Neural progenitor cell (in vitro differentiated cells): ENCODE results near the gene RPS6KA2. TPM values are rescaled to one million over a fixed set of nuclear protein-coding genes. Genes with fewer than 3 reads are reported as not detected.

Source experiments
- DNase-seq: peaks from one replicate; pipeline ENCODE4 v3.0.0-alpha.2; 2016; ENCODE audit warnings: low spot score
- H2AFZ ChIP-seq: fragments of 200-600 bp; sonication (generic); replicated peaks from 2 replicates; pipeline ENCODE4 v1.6.1; 2016; ENCODE audit warnings: antibody characterized with exemption
- H3F3A ChIP-seq: fragments of 200-600 bp; sonication (generic); 2 replicates; pipeline ENCODE4 v1.6.1; 2016; ENCODE audit warnings: antibody characterized with exemption, low read depth
- H3K27ac ChIP-seq: fragments of 200-600 bp; sonication (generic); 2 replicates; pipeline ENCODE4 v1.5.1; 2016; ENCODE audit warnings: mild to moderate bottlenecking
- H3K27me3 ChIP-seq: fragments of 200-600 bp; sonication (generic); 2 replicates; pipeline ENCODE4 v1.6.1; 2016; ENCODE audit warnings: mild to moderate bottlenecking, moderate library complexity
- H3K36me3 ChIP-seq: fragments of 200-600 bp; sonication (generic); 2 replicates; pipeline ENCODE4 v1.5.1; 2016
- H3K4me1 ChIP-seq: fragments of 200-600 bp; sonication (generic); 2 replicates; pipeline ENCODE4 v1.6.1; 2016; ENCODE audit warnings: mixed run types
- H3K4me2 ChIP-seq: fragments of 200-600 bp; sonication (generic); 2 replicates; pipeline ENCODE4 v1.6.1; 2016
- H3K4me3 ChIP-seq: fragments of 200-600 bp; sonication (generic); 2 replicates; pipeline ENCODE4 v1.5.1; 2016
- H3K79me2 ChIP-seq: fragments of 200-600 bp; sonication (generic); 2 replicates; pipeline ENCODE4 v1.6.1; 2016; ENCODE audit warnings: low read depth
- H3K9ac ChIP-seq: fragments of 200-600 bp; sonication (generic); 2 replicates; pipeline ENCODE4 v1.6.1; 2016
- H3K9me3 ChIP-seq: fragments of 200-600 bp; sonication (generic); 2 replicates; pipeline ENCODE4 v1.5.1; 2016; ENCODE audit warnings: low read depth
- H4K20me1 ChIP-seq: fragments of 200-600 bp; sonication (generic); 2 replicates; pipeline ENCODE4 v1.6.1; 2016; ENCODE audit warnings: low read depth
- H3K27ac Mint-ChIP-seq: 3 replicates; pipeline ENCODE4 v1.8.0; 2021; ENCODE audit warnings: mixed read lengths
- H3K27me3 Mint-ChIP-seq: 2 replicates; pipeline ENCODE4 v1.8.0; 2022; ENCODE audit warnings: low read depth, mild to moderate bottlenecking, inconsistent platforms, moderate library complexity, mixed read lengths; ENCODE audit not compliant: insufficient read depth
- H3K36me3 Mint-ChIP-seq: 3 replicates; pipeline ENCODE4 v1.8.0; 2021; ENCODE audit warnings: mixed read lengths
- H3K4me1 Mint-ChIP-seq: 3 replicates; pipeline ENCODE4 v1.8.0; 2021; ENCODE audit warnings: mixed read lengths
- H3K4me3 Mint-ChIP-seq: 3 replicates; pipeline ENCODE4 v1.8.0; 2021; ENCODE audit warnings: mild to moderate bottlenecking, moderate library complexity, mixed read lengths
- H3K9me3 Mint-ChIP-seq: 3 replicates; pipeline ENCODE4 v1.8.0; 2020; ENCODE audit warnings: mixed read lengths
- EZH2 ChIP-seq: fragments of 200-600 bp; sonication (generic); IDR thresholded peaks from 2 replicates; pipeline ENCODE4 v1.6.1; 2017; ENCODE audit warnings: antibody characterized with exemption, mild to moderate bottlenecking, moderate library complexity
- EZH2phosphoT487 ChIP-seq: fragments of 200-600 bp; sonication (generic); IDR thresholded peaks from 2 replicates; pipeline ENCODE4 v1.6.1; 2017; ENCODE audit warnings: antibody characterized with exemption
- total RNA-seq: library from RNA; depleted of rRNA; stranded (reverse); fragments of >200 nt; gene quantifications from 2 replicates; pipeline ENCODE4 v1.2.3, GENCODE V29; 2015; ENCODE audit warnings: low replicate concordance
- TF ChIP-seq, protein P1 (sequence below): fragments of 200-600 bp; sonication (generic); IDR thresholded peaks from 2 replicates; pipeline ENCODE4 v1.5.1; 2017; ENCODE audit warnings: antibody characterized with exemption, mild to moderate bottlenecking

Gene RPS6KA2
- total RNA-seq, 1 donor from 2014 or later = 8.2 TPM

DNA sequence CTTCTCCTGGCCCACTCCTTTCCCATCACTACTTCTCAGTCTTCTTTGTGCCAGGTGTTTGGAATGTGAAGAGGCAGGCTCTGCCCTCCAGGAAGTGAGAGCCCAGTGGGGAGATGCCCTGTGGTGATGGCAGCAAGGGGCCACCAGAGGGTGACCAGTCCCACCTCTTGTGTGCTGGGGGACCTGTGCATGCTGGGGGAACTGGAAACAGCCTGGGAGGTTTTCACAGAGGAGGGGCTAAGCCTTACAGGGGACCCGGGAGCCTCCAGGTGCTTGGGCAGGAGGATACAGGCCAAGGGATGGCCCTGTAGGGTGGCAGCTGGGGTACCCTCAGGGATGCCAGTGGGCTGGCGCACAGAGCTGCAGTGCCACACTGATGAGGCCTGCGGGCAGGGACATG lies 112.9 kb downstream of the RPS6KA2 start:
- Mint-ChIP-seq H3K4me3 (no peak overlapping the region), H3K4me1 (peaks cover 26% of the 10 kb centered on the region), H3K27me3 (peaks cover 4% of the 10 kb centered on the region), H3K9me3 (peaks cover 9% of the 10 kb centered on the region), H3K36me3 (peaks cover 35% of the 10 kb centered on the region), H3K27ac (no peak overlapping the region)
- Histone ChIP-seq H3F3A (peaks cover 18% of the 10 kb centered on the region), H3K27ac (no peak overlapping the region), H3K36me3 (no peaks in the 10 kb centered on the region), H3K4me3 (no peak overlapping the region), H3K9ac (no peak overlapping the region), H3K4me2 (no peak overlapping the region), H3K4me1 (peaks cover 19% of the 10 kb centered on the region), H4K20me1 (no peaks in the 10 kb centered on the region), H3K79me2 (no peaks in the 10 kb centered on the region), H3K27me3 (no peaks in the 10 kb centered on the region), H2AFZ (no peak overlapping the region), H3K9me3 (no peaks in the 10 kb centered on the region)
- no peak for DNase-seq
- TF ChIP-seq, protein P1, sequence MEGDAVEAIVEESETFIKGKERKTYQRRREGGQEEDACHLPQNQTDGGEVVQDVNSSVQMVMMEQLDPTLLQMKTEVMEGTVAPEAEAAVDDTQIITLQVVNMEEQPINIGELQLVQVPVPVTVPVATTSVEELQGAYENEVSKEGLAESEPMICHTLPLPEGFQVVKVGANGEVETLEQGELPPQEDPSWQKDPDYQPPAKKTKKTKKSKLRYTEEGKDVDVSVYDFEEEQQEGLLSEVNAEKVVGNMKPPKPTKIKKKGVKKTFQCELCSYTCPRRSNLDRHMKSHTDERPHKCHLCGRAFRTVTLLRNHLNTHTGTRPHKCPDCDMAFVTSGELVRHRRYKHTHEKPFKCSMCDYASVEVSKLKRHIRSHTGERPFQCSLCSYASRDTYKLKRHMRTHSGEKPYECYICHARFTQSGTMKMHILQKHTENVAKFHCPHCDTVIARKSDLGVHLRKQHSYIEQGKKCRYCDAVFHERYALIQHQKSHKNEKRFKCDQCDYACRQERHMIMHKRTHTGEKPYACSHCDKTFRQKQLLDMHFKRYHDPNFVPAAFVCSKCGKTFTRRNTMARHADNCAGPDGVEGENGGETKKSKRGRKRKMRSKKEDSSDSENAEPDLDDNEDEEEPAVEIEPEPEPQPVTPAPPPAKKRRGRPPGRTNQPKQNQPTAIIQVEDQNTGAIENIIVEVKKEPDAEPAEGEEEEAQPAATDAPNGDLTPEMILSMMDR = no peak
- no peak for TF ChIP-seq EZH2
- TF ChIP-seq EZH2phosphoT487 = no peak

DNA sequence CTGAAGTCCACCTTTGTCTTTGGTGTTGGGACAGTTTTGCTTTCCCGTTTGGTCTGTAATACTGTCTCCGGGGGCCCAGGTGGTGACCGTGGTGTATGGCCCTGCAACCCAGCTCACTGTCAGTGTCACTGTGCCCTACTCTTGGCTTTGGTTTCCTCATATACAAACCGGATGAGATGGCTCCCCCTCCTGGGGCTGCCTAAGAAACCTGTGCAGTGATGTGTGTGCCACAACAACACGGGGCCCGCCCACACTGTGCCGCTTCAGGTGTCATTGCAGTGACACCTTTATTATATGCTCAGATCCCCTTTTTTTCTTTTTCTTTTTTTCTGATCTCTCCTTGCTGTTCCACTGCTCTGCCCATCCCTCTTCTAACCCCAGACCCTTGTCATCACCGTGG lies 114.5 kb downstream of the RPS6KA2 start:
- Histone ChIP-seq H3K9ac (no peak overlapping the region), H3K27me3 (no peaks in the 10 kb centered on the region), H3K4me3 (no peak overlapping the region), H3F3A (peaks cover 18% of the 10 kb centered on the region), H3K79me2 (no peaks in the 10 kb centered on the region), H3K4me1 (peaks cover 19% of the 10 kb centered on the region), H3K9me3 (no peaks in the 10 kb centered on the region), H2AFZ (no peak overlapping the region), H3K4me2 (no peak overlapping the region), H4K20me1 (no peaks in the 10 kb centered on the region), H3K27ac (no peak overlapping the region), H3K36me3 (no peaks in the 10 kb centered on the region)
- H3K27me3 Mint-ChIP-seq = peaks cover 4% of the 10 kb centered on the region
- H3K4me1 Mint-ChIP-seq = peaks cover 26% of the 10 kb centered on the region
- no peak overlapping the region for H3K4me3 Mint-ChIP-seq
- peaks cover under 1% of the 10 kb centered on the region for H3K9me3 Mint-ChIP-seq
- no peak overlapping the region for H3K27ac Mint-ChIP-seq
- no peak for DNase-seq
- peaks cover 31% of the 10 kb centered on the region for H3K36me3 Mint-ChIP-seq
- TF ChIP-seq, protein P1 = no peak
- TF ChIP-seq EZH2 (no peak), EZH2phosphoT487 (no peak)

DNA sequence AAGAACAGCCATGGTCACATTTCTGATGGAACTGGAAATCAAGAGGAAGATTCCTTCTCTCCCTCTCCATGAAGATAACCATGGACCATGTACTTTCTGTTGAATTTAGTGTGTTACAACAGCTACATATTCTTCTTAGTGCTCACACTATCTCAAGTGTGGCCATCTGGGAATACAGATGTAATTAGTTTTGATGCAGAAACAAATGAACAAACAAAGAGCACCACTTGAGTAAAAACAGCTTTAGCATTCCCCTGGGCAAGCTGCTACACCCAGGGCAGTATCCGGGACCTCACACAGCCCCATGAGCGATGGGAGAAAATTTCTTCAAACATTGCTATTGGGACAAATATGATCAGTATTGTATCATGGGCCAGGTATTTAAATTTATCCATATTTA lies 115.7 kb downstream of the RPS6KA2 start:
- no peaks in the 10 kb centered on the region for H3K36me3 ChIP-seq
- H3K9ac ChIP-seq = no peak overlapping the region
- no peak overlapping the region for H3K4me3 ChIP-seq
- H3K4me2 ChIP-seq = no peak overlapping the region
- peaks cover 10% of the 10 kb centered on the region for H3F3A ChIP-seq
- peaks cover 14% of the 10 kb centered on the region for H3K4me1 ChIP-seq
- TF ChIP-seq, protein P1 = no peak
- no peak for TF ChIP-seq EZH2
- no peak for TF ChIP-seq EZH2phosphoT487
- no peak overlapping the region for H3K4me3 Mint-ChIP-seq
- peaks cover 4% of the 10 kb centered on the region for H3K27me3 Mint-ChIP-seq
- H3K36me3 Mint-ChIP-seq = peaks cover 31% of the 10 kb centered on the region
- H3K79me2 ChIP-seq = no peaks in the 10 kb centered on the region
- no peaks in the 10 kb centered on the region for H3K9me3 Mint-ChIP-seq
- H3K9me3 ChIP-seq = no peaks in the 10 kb centered on the region
- H3K27ac Mint-ChIP-seq = no peak overlapping the region
- no peaks in the 10 kb centered on the region for H3K27me3 ChIP-seq
- no peak overlapping the region for H3K27ac ChIP-seq
- H2AFZ ChIP-seq = no peak overlapping the region
- H3K4me1 Mint-ChIP-seq = peaks cover 19% of the 10 kb centered on the region
- DNase-seq = no peak
- H4K20me1 ChIP-seq = no peaks in the 10 kb centered on the region
